Upper lobe of right lung (tissue), 1 donor: ENCODE measurements around the gene NAPSA. TPM values are rescaled to one million over a fixed set of nuclear protein-coding genes. Genes with fewer than 3 reads are reported as not detected.

Experiments
- ATAC-seq: fragments of 200-7000 bp; cut with Tn5 transposase; one replicate; pipeline ENCODE4 v1.9.1; 2020; ENCODE audit warnings: mild to moderate bottlenecking, moderate library complexity
- DNase-seq: peaks from one replicate; pipeline ENCODE4 v3.0.0-alpha.2; 2020
- H3K27ac ChIP-seq: fragments of 200-600 bp; one replicate; pipeline ENCODE4 v1.8.0; 2022
- H3K27me3 ChIP-seq: fragments of 200-600 bp; one replicate; pipeline ENCODE4 v1.8.0; 2022; ENCODE audit warnings: mild to moderate bottlenecking
- H3K36me3 ChIP-seq: fragments of 200-600 bp; one replicate; pipeline ENCODE4 v1.8.0; 2022
- H3K4me1 ChIP-seq: fragments of 200-600 bp; one replicate; pipeline ENCODE4 v1.8.0; 2022
- H3K4me3 ChIP-seq: fragments of 200-600 bp; one replicate; pipeline ENCODE4 v1.8.0; 2022; ENCODE audit warnings: mild to moderate bottlenecking
- H3K9me3 ChIP-seq: fragments of 200-600 bp; one replicate; pipeline ENCODE4 v1.8.0; 2022
- intact Hi-C: fragments of 100-400 bp; cut with DNase I; formaldehyde crosslinking; loops from one replicate; pipeline ENCODE4 v1.11.0; 2022
- total RNA-seq: library from RNA; stranded (reverse); fragmentation: NEBNext Ultra II Directional; extraction: Animal tissue kit (Norgen Biotek cat#: 25700); gene quantifications from one replicate; pipeline ENCODE4 v1.2.1, GENCODE V29; 2021
- TF ChIP-seq, protein P1 (sequence below): fragments of 200-600 bp; IDR thresholded peaks from one replicate; pipeline ENCODE4 v1.8.0; 2022; ENCODE audit warnings: antibody characterized with exemption
- donor health status: DM: no; HTN: yes; CAD: no; lungs with severe emphysema.

The NAPSA gene
- total RNA-seq, 1 donor from 2014 or later: 1,895 TPM

DNA sequence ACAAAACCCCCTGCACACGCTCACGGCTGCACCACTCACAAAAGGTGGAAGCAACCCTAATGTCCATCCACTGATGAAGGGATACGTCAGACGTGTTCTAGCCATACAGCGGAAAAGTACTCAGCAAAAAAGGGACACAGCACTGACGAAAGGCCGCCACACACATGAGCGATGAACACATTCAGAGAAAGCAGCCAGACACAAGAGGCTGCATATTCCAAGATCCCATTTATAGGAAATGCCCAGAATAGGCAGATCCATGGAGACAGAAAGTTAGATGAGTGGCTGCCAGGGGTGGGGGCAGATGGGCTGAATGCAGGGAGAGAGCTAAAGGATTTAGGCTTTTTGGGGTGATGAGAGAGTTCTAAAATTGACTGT lies 22.4 kb upstream of the NAPSA start:
- Histone ChIP-seq H3K9me3 (no peaks in the 10 kb centered on the region), H3K4me1 (peaks cover 13% of the 10 kb centered on the region), H3K36me3 (peaks cover 2% of the 10 kb centered on the region), H3K27me3 (no peaks in the 10 kb centered on the region), H3K4me3 (peak overlapping the region; percentile 1), H3K27ac (peak overlapping the region; percentile 36)
- no peak for DNase-seq
- no peak for ATAC-seq
- TF ChIP-seq, protein P1, sequence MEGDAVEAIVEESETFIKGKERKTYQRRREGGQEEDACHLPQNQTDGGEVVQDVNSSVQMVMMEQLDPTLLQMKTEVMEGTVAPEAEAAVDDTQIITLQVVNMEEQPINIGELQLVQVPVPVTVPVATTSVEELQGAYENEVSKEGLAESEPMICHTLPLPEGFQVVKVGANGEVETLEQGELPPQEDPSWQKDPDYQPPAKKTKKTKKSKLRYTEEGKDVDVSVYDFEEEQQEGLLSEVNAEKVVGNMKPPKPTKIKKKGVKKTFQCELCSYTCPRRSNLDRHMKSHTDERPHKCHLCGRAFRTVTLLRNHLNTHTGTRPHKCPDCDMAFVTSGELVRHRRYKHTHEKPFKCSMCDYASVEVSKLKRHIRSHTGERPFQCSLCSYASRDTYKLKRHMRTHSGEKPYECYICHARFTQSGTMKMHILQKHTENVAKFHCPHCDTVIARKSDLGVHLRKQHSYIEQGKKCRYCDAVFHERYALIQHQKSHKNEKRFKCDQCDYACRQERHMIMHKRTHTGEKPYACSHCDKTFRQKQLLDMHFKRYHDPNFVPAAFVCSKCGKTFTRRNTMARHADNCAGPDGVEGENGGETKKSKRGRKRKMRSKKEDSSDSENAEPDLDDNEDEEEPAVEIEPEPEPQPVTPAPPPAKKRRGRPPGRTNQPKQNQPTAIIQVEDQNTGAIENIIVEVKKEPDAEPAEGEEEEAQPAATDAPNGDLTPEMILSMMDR: no peak
- intact Hi-C loops: no loop called here

DNA sequence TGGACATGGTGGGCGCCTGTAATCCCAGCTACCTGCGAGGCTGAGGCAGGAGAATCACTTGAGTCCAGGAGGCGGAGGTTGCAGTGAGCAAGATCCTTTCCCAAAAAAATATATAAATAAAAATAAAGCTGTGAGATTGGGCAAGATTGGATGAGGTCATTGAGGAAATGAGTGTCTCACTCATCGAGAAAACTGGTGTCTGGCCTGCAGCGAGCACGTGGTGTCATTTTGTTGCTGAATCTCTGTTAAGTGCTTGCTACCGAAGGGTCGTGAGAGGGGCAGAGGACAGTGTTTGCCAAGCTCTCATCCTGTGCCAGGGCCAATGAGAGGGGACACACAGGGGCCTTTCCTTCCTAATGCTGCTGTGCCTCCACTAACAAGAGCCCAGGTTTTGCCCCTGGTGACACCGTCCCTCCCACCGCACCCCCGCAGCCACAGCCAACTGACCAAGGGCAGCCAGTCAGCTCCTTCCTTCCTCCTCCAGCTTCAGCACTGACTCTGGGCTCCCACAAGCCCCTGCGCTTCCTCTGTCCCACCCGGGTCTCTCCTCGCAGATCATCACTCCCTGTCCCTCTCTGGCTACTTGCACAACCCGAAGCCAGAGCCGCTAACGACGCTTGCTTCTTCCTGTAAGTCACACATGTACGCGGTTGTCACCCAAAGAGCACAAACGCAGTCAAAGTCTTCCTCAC lies 21.9 kb upstream of the NAPSA start:
- H3K36me3 ChIP-seq: peaks cover 7% of the 10 kb centered on the region
- H3K4me1 ChIP-seq: peaks cover 13% of the 10 kb centered on the region
- TF ChIP-seq, protein P1: no peak
- no peaks in the 10 kb centered on the region for H3K9me3 ChIP-seq
- no peaks in the 10 kb centered on the region for H3K27me3 ChIP-seq
- intact Hi-C loops: no loop called here
- peak overlapping the region; percentile 1 for H3K4me3 ChIP-seq
- peak; percentile 85 for DNase-seq
- peak overlapping the region; percentile 36 for H3K27ac ChIP-seq
- peak; percentile 46 for ATAC-seq

DNA sequence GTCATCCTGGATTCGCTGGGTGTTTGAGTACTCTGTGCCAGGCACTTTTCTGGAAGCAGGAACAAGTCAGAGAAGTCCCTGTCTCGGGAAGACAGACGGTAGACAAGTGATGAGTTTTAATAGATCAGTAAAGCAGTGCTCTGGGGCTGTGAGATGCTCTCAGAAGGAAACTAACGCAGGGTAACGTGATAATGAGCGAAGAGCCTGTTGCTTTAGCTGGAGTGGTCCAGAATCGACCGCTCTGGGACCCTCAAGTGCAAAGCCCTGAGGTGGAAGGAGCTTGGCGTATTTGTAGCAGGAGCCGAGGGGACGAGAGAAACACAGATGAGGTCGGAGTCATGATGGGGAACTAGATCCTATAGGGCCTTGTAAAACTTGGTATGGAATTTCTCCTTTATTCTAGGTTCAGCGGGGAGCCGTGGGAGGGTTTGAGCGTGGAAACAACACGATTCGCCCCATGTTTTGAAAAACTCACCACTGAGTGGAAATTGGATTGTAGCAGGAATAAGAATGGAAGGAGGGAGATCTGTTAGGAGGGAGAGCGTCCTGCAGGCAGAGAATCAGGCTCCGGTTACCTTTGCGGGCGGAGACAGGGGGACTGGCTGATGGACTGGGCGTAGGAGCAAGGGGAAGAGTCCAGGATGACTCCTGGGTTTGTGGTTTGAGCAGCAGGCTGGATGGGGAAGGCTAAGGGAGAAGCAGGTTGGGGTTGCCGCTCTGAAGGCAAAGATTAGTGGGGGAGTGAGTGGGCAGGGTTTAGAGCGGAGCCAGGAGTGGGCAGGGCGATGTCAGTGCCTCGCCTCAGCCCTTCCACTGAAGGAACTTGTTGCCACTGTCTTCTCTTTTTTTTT lies 19.5 kb upstream of the NAPSA start:
- Histone ChIP-seq H3K4me3 (peak overlapping the region; percentile 66), H3K27me3 (no peaks in the 10 kb centered on the region), H3K36me3 (peaks cover 31% of the 10 kb centered on the region), H3K9me3 (no peaks in the 10 kb centered on the region), H3K27ac (peak overlapping the region; percentile 75), H3K4me1 (peaks cover 13% of the 10 kb centered on the region)
- TF ChIP-seq, protein P1: no peak
- intact Hi-C loops: no loop called here
- DNase-seq (peak; percentile 67), ATAC-seq (peak; percentile 4)

DNA sequence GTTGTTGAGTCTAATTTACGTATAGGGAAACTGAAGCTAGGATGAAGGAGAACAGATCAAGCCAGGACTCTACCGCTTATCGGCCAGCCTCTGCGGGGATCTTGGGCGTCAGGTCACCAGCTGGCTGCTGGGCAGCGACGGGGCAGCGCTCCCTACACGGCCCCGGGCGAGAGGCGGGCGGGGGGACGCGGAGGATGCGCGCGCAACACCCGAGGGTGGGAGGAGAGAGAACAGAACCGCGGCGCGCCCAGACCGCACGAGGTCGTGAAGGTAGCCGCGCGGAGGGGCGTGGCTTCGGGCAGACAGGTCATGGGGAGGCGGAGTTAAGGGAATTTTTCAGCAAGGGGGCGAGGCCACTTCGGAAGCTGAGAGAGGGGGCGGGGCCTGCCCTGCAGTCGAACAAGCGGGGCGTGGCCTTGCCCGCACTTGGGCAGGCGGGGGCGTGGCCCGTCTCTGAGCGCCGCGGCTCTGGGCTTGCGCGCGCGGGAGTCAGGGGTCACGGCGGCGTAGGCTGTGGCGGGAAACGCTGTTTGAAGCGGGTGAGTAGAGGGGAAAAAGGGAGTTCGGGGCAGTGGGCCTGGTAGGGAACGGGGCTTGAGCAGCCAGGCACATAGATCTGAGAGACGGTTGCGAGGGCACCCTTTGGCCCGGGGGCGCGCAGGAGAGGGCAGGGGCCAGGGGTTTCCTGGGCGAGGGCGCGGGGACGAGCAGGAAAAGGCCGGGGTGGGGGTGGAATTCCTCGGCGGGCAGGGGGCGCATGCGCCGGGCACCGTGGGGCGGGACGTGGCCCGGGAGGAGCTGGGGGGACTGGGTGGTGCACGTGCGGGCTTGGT lies 18.6 kb upstream of the NAPSA start, which contains the start of gene POLD1:
POLD1 (plus strand) TSS at position 496 of the 833 bp plus-strand sequence. CDS start 14,505 bp downstream, outside the sequence.
- Histone ChIP-seq H3K4me1 (peaks cover 13% of the 10 kb centered on the region), H3K27me3 (no peaks in the 10 kb centered on the region), H3K36me3 (peaks cover 40% of the 10 kb centered on the region), H3K9me3 (no peaks in the 10 kb centered on the region), H3K27ac (peak within 1 kb of the TSS; percentile 75), H3K4me3 (peak within 1 kb of the TSS; percentile 66)
- DNase-seq (peak; percentile 99), ATAC-seq (peak; percentile 94)
- TF ChIP-seq, protein P1: no peak
- intact Hi-C loops: no loop called here
